Fibroblast of villous mesenchyme (primary cell): ENCODE measurements around the gene SENP5. TPM values are rescaled to one million over a fixed set of nuclear protein-coding genes. Genes with fewer than 3 reads are reported as not detected.
"Not testable (repeated sequence)": the region's sequence is repeated elsewhere in the genome, so short reads cannot be mapped to it uniquely, and the experiment has no call there.

Source experiments
- DNase-seq: peaks from one replicate; pipeline ENCODE4 v3.0.0-alpha.2; 2010; ENCODE audit warnings: low read depth
- H3K4me3 ChIP-seq: 2 replicates; pipeline ENCODE4 v1.5.1; 2011; ENCODE audit warnings: low read depth, mild to moderate bottlenecking, low read length
- total RNA-seq: library from RNA; depleted of rRNA; stranded (reverse); fragments of >200 nt; gene quantifications from 2 replicates; pipeline ENCODE4 v1.2.3, GENCODE V29; 2012
- TF ChIP-seq, protein P1 (sequence below): IDR thresholded peaks from 2 replicates; pipeline ENCODE4 v1.5.1; 2012; ENCODE audit warnings: low read depth, mild to moderate bottlenecking, low read length; ENCODE audit not compliant: insufficient read depth

The SENP5 gene, protein sequence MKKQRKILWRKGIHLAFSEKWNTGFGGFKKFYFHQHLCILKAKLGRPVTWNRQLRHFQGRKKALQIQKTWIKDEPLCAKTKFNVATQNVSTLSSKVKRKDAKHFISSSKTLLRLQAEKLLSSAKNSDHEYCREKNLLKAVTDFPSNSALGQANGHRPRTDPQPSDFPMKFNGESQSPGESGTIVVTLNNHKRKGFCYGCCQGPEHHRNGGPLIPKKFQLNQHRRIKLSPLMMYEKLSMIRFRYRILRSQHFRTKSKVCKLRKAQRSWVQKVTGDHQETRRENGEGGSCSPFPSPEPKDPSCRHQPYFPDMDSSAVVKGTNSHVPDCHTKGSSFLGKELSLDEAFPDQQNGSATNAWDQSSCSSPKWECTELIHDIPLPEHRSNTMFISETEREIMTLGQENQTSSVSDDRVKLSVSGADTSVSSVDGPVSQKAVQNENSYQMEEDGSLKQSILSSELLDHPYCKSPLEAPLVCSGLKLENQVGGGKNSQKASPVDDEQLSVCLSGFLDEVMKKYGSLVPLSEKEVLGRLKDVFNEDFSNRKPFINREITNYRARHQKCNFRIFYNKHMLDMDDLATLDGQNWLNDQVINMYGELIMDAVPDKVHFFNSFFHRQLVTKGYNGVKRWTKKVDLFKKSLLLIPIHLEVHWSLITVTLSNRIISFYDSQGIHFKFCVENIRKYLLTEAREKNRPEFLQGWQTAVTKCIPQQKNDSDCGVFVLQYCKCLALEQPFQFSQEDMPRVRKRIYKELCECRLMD
- total RNA-seq, result 41.2 and 63.9 TPM in 2 replicates

GRCh38 chr3:196867507-196868296 lies at the start of gene SENP5:
Gene SENP5, plus strand, starts transcription at chr3:196867920. Its CDS starts 17,262 bp downstream, at chr3:196885182.
- TF ChIP-seq, protein P1, sequence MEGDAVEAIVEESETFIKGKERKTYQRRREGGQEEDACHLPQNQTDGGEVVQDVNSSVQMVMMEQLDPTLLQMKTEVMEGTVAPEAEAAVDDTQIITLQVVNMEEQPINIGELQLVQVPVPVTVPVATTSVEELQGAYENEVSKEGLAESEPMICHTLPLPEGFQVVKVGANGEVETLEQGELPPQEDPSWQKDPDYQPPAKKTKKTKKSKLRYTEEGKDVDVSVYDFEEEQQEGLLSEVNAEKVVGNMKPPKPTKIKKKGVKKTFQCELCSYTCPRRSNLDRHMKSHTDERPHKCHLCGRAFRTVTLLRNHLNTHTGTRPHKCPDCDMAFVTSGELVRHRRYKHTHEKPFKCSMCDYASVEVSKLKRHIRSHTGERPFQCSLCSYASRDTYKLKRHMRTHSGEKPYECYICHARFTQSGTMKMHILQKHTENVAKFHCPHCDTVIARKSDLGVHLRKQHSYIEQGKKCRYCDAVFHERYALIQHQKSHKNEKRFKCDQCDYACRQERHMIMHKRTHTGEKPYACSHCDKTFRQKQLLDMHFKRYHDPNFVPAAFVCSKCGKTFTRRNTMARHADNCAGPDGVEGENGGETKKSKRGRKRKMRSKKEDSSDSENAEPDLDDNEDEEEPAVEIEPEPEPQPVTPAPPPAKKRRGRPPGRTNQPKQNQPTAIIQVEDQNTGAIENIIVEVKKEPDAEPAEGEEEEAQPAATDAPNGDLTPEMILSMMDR, result no peak
- peak; percentile 91 for DNase-seq
- peak within 1 kb of the TSS; percentile 85 for H3K4me3 ChIP-seq

GRCh38 chr3:196821806-196822355 lies 45.8 kb upstream of the SENP5 start:
- TF ChIP-seq, protein P1, result no peak
- no peak for DNase-seq

GRCh38 chr3:196829651-196830050 lies 38.1 kb upstream of the SENP5 start:
- DNase-seq, H3K4me3 ChIP-seq: not testable (repeated sequence)

More at GRCh38 chr3:196821806-196822355, 45.8 kb upstream of the SENP5 start:
- no peak overlapping the region for H3K4me3 ChIP-seq

DNA sequence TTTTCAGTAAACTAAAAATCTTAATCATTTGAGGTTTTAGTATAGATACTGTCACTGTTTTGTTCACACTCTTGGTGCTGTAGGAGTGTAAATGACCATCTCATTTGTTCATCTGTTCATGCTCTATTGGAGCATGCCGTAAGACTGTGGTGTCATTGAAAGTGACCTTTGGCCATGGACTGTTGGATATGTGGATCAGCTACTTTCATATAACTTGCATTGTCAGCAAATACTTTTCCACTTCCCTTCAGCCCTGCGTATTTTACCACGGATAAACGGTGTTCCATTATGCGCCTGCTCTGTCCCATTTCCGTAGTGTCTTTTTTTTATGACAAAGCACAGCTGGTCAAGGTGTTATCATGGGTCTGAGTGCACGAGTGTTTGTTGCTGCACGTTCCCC lies 32.6 kb upstream of the SENP5 start:
- TF ChIP-seq, protein P1, result no peak
- H3K4me3 ChIP-seq, result no peak overlapping the region
- DNase-seq, result no peak

DNA sequence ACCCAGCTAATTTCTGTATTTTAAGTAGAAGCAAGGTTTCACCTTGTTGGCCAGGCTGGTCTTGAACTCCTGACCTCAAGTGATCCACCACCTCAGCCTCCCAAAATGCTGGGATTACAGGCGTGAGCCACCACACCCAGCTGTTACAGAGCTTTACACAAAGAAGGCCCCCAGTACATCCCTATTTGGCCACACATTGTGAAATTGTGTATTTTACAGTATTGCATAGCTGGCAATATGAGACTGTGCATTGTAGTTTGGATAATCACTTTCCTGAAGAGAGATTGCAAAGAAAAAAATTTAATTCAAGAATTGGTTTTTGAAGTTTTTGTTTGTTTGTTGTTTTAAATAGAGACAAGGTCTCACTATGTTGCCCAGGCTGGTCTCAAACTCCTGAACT lies 31.1 kb upstream of the SENP5 start:
- DNase-seq, H3K4me3 ChIP-seq: not testable (repeated sequence)

DNA sequence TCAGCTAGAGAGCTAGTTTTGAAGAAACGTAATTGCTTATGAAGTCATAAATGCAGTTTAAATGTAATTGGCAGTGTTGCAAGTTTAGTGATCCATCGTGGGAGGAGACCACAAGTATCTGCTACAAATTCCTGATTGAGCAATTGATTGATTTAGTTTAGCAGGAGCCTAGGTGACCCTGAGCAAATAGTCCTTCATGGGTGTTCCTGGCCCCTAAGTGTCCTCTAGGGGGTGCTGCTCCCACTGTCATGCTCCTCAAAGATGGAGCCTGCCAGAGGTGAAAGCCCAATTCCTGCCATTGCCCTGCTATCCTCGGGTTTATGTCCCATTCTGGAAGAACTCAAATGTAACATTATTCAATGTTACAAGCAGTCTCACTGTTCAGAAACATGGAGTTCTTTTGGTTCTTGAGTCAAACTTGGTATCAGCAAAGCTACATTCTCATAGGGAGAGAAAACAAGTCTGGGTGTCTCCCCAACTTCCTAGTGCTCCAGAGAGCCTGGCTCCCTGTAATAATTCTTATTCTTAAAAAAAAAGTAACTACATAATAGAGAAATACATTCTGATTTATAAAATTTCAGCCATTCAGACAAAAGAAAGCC lies 29.8 kb upstream of the SENP5 start:
- TF ChIP-seq, protein P1, result peak; percentile 92
- DNase-seq, result peak; percentile 74
- H3K4me3 ChIP-seq, result no peak overlapping the region

GRCh38 chr3:196839351-196839750 lies 28.4 kb upstream of the SENP5 start:
- not testable (repeated sequence) for DNase-seq, H3K4me3 ChIP-seq
